Sigmoid colon (tissue), 7 donors: Measurements from ENCODE around the gene C1orf21. TPM values are rescaled to one million over a fixed set of nuclear protein-coding genes. Genes with fewer than 3 reads are reported as not detected.
"Not testable (repeated sequence)": the region's sequence is repeated elsewhere in the genome, so short reads cannot be mapped to it uniquely, and the experiment has no call there.

ENCODE experiments used
- DNase-seq: peaks from one replicate; pipeline ENCODE4 v3.0.0-alpha.2; 2019
- H3K27ac ChIP-seq, 4 donors: fragments of 200-600 bp; sonication (generic); one replicate each; pipeline ENCODE4 v1.5.1; 2016 to 2019; ENCODE audit warnings: mild to moderate bottlenecking in 1 of 4
- H3K27me3 ChIP-seq, 3 donors: fragments of 200-600 bp; sonication (generic); one replicate each; pipeline ENCODE4 v1.5.1; 2019; ENCODE audit warnings: mild to moderate bottlenecking in 1 of 3
- H3K36me3 ChIP-seq, 4 donors: fragments of 200-600 bp; sonication (generic); one replicate each; pipeline ENCODE4 v1.5.1; 2016 to 2019
- H3K4me1 ChIP-seq, 4 donors: fragments of 200-600 bp; sonication (generic); one replicate each; pipeline ENCODE4 v1.5.1; 2017 to 2019
- H3K4me3 ChIP-seq, 4 donors: fragments of 200-600 bp; sonication (generic); one replicate each; pipeline ENCODE4 v1.5.1; 2017 to 2019; ENCODE audit warnings: mild to moderate bottlenecking in 2 of 4, moderate library complexity in 1 of 4
- H3K9me3 ChIP-seq, 4 donors: fragments of 200-600 bp in 3 of 4; sonication (generic) in 3 of 4; one replicate each; pipeline versions ENCODE4 v1.5.1 to v1.6.1; 2013 to 2019
- CTCF ChIP-seq, 4 experiments: fragments of 450-650 bp in 3 of 4; fragments of 200-600 bp in 1 of 4; IDR thresholded peaks; one replicate each; pipeline ENCODE4 v1.5.1; 2016 to 2019; ENCODE audit warnings: antibody characterized with exemption in 4 of 4, mild to moderate bottlenecking in 3 of 4, moderate library complexity in 2 of 4
- EP300 ChIP-seq, 4 donors: sonication (generic); formaldehyde crosslinking; IDR thresholded peaks; one replicate each; pipeline ENCODE4 v1.6.1; 2017; ENCODE audit warnings: antibody characterized with exemption in 4 of 4
- POLR2A ChIP-seq, 2 donors: fragments of 450-650 bp; IDR thresholded peaks; one replicate each; pipeline ENCODE4 v1.6.1; 2016; ENCODE audit warnings: antibody characterized with exemption in 2 of 2, mild to moderate bottlenecking in 2 of 2, moderate library complexity in 2 of 2
- POLR2AphosphoS5 ChIP-seq, 4 donors: sonication (generic); formaldehyde crosslinking; IDR thresholded peaks; one replicate each; pipeline ENCODE4 v1.6.1; 2017; ENCODE audit warnings: antibody characterized with exemption in 4 of 4
- WGBS, 2 donors: extraction: QIAGEN DNeasy Blood & Tissue Kit; methylation state at CpG; one replicate each; pipeline ENCODE4 v1.1.7; 2013; 5-methylcytosine and 5-hydroxymethylcytosine counted together
- intact Hi-C: fragments of 100-400 bp; cut with DNase I; formaldehyde crosslinking; loops from one replicate; pipeline ENCODE4 v1.15.1; 2023
- polyA plus RNA-seq, 3 donors: library from polyadenylated mRNA; stranded (reverse); fragments of 200-250 nt; gene quantifications; one replicate each; pipeline ENCODE4 v1.2.3, GENCODE V29; 2013
- total RNA-seq, 4 donors: library from RNA; depleted of rRNA; stranded (reverse); fragments of >200 nt; gene quantifications; one replicate each; pipeline ENCODE4 v1.1.0, GENCODE V29; 2016
- donor health status: healthy with polysubstance abuse.
- donor health status: Bipolar disorder and iron deficiency.
- donor health status: healthy.

Gene C1orf21
- total RNA-seq (10 to 100 TPM; 56.2 to 80.3 (median 79.2) TPM), polyA plus RNA-seq (100 to 1,000 TPM in 1 of 3 donors, 10 to 100 TPM in 2; 39.5 to 109 (median 90.6) TPM)

- peak; percentile 96 for DNase-seq
- H3K27ac ChIP-seq, result peak within 1 kb of the TSS; percentile 86 to 93 (median 92)
- peak within 1 kb of the TSS; percentile 83 to 98 (median 91) for H3K4me3 ChIP-seq
- TF ChIP-seq EP300 (IDR thresholded peaks at IDR 0.05) (no peak), CTCF (IDR thresholded peaks at IDR 0.05) (no peak), POLR2A (IDR thresholded peaks at IDR 0.05) (peak; percentile 65 to 75), POLR2AphosphoS5 (IDR thresholded peaks at IDR 0.05) (peak in 2 of 4 donors; percentile 95 to 96)
- intact Hi-C loops, result loop anchor here (2.0 to 5.0 kb wide), 6 partner anchors 89 to 309 kb away; no protein-coding TSS in a partner anchor
- no peaks in the 10 kb centered on the region for H3K27me3 ChIP-seq
- WGBS, 2 donors, result 0 to 1% methylated on average over 73 of the region's 73 CpGs
- H3K4me1 ChIP-seq, result peaks cover 0 to 38% (median 22%) of the 10 kb centered on the region in 4 donors
- H3K9me3 ChIP-seq, result no peaks in the 10 kb centered on the region
- no peaks in the 10 kb centered on the region for H3K36me3 ChIP-seq
Observed at GRCh38 chr1:184386312-184387068, at the start of gene C1orf21. TSS of gene C1orf21 (plus strand) at chr1:184387029. CDS start at chr1:184477510, 90,481 bp downstream.

GRCh38 chr1:184337865-184338264, 49.0 kb upstream of the C1orf21 start:
- H3K4me1 ChIP-seq, DNase-seq, H3K36me3 ChIP-seq, H3K9me3 ChIP-seq, H3K4me3 ChIP-seq, H3K27me3 ChIP-seq, intact Hi-C loops, H3K27ac ChIP-seq: not testable (repeated sequence)
- WGBS, 2 donors, result 83 to 85% methylated on average over 1 of the region's 1 CpG

- TF ChIP-seq CTCF (IDR thresholded peaks at IDR 0.05), result no peak
- no peak for TF ChIP-seq POLR2AphosphoS5 (IDR thresholded peaks at IDR 0.05)
- TF ChIP-seq POLR2A (IDR thresholded peaks at IDR 0.05), result no peak
- TF ChIP-seq EP300 (IDR thresholded peaks at IDR 0.05), result no peak
- Histone ChIP-seq H3K36me3 (no peaks in the 10 kb centered on the region), H3K4me3 (no peak overlapping the region), H3K4me1 (no peaks in the 10 kb centered on the region), H3K27me3 (no peaks in the 10 kb centered on the region), H3K27ac (no peak overlapping the region), H3K9me3 (peaks cover 0 to 3% (median 0%) of the 10 kb centered on the region in 4 donors)
- 89 to 90% methylated on average over 1 of the region's 1 CpG for WGBS, 2 donors
- no peak for DNase-seq
- intact Hi-C loops, result no loop called here
Observed at GRCh38 chr1:184340984-184341383, 45.8 kb upstream of the C1orf21 start.

GRCh38 chr1:184350573-184350972, 36.3 kb upstream of the C1orf21 start:
- no peaks in the 10 kb centered on the region for H3K4me1 ChIP-seq
- WGBS, 2 donors, result 81 to 88% methylated on average over 2 of the region's 2 CpGs
- intact Hi-C loops, result no loop called here
- no peak for DNase-seq
- H3K4me3 ChIP-seq, result no peak overlapping the region
- H3K27ac ChIP-seq, result no peak overlapping the region
- peaks cover 0 to 2% (median 0%) of the 10 kb centered on the region in 3 donors for H3K27me3 ChIP-seq
- H3K36me3 ChIP-seq, result no peaks in the 10 kb centered on the region
- no peaks in the 10 kb centered on the region for H3K9me3 ChIP-seq
- TF ChIP-seq POLR2A (IDR thresholded peaks at IDR 0.05), result no peak
- no peak for TF ChIP-seq CTCF (IDR thresholded peaks at IDR 0.05)
- TF ChIP-seq EP300 (IDR thresholded peaks at IDR 0.05), result no peak
- no peak for TF ChIP-seq POLR2AphosphoS5 (IDR thresholded peaks at IDR 0.05)

- Histone ChIP-seq H3K4me1 (no peaks in the 10 kb centered on the region), H3K27me3 (peaks cover 0 to 2% (median 0%) of the 10 kb centered on the region in 3 donors), H3K27ac (no peak overlapping the region), H3K36me3 (no peaks in the 10 kb centered on the region), H3K4me3 (no peak overlapping the region), H3K9me3 (no peaks in the 10 kb centered on the region)
- no peak for DNase-seq
- TF ChIP-seq POLR2A (IDR thresholded peaks at IDR 0.05), result no peak
- TF ChIP-seq EP300 (IDR thresholded peaks at IDR 0.05), result no peak
- intact Hi-C loops, result no loop called here
- WGBS, 2 donors, result 80 to 93% methylated on average over 3 of the region's 3 CpGs
Observed at GRCh38 chr1:184351416-184351975, 35.3 kb upstream of the C1orf21 start.
